Spleen (tissue), 7 donors: ENCODE results near the gene PCDHB13.
"Not testable (repeated sequence)": the region's sequence is repeated elsewhere in the genome, so short reads cannot be mapped to it uniquely, and the experiment has no call there.

ENCODE experiments used
- POLR2A ChIP-seq, 3 donors: fragments of 450-650 bp; IDR thresholded peaks; one replicate each; pipeline ENCODE4 v1.5.1; 2017; ENCODE audit warnings: antibody characterized with exemption in 3 of 3, mild to moderate bottlenecking in 1 of 3
- POLR2AphosphoS5 ChIP-seq, 3 donors: sonication (generic); formaldehyde crosslinking; IDR thresholded peaks; one replicate each; pipeline ENCODE4 v1.5.1; 2017; ENCODE audit warnings: antibody characterized with exemption in 3 of 3
- TF ChIP-seq, protein P1 (sequence below), 11 experiments: fragments of 200-600 bp in 7 of 11; fragments of 450-650 bp in 4 of 11; sonication (generic) in 4 of 11; IDR thresholded peaks in 8 of 11; conservative IDR thresholded peaks in 3 of 11; 1 replicate in 7 of 11; 2 replicates in 4 of 11; pipeline versions ENCODE4 v1.4.0 to v1.8.0; 2016 to 2021; ENCODE audit warnings: antibody characterized with exemption in 11 of 11, inconsistent platforms in 4 of 11, mild to moderate bottlenecking in 1 of 11
- donor health status: DM: no; HTN: no; CAD: no; lungs with moderate emphysema.
- donor health status: DM: no; HTN: no; CAD: no.
- donor health status: DM: no; HTN: no; CAD: no.

DNA sequence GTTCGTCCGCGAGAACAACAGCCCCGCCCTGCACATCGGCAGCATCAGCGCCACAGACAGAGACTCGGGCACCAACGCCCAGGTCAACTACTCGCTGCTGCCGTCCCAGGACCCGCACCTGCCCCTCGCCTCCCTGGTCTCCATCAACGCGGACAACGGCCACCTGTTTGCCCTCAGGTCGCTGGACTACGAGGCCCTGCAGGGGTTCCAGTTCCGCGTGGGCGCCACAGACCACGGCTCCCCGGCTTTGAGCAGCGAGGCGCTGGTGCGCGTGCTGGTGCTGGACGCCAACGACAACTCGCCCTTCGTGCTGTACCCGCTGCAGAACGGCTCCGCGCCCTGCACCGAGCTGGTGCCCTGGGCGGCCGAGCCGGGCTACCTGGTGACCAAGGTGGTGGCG is 3.4 kb upstream of the PCDHB13 start:
- TF ChIP-seq, protein P1, sequence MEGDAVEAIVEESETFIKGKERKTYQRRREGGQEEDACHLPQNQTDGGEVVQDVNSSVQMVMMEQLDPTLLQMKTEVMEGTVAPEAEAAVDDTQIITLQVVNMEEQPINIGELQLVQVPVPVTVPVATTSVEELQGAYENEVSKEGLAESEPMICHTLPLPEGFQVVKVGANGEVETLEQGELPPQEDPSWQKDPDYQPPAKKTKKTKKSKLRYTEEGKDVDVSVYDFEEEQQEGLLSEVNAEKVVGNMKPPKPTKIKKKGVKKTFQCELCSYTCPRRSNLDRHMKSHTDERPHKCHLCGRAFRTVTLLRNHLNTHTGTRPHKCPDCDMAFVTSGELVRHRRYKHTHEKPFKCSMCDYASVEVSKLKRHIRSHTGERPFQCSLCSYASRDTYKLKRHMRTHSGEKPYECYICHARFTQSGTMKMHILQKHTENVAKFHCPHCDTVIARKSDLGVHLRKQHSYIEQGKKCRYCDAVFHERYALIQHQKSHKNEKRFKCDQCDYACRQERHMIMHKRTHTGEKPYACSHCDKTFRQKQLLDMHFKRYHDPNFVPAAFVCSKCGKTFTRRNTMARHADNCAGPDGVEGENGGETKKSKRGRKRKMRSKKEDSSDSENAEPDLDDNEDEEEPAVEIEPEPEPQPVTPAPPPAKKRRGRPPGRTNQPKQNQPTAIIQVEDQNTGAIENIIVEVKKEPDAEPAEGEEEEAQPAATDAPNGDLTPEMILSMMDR (IDR thresholded peaks at IDR 0.05 in 8 of 11, conservative IDR thresholded peaks at IDR 0.05 in 3 of 11) = not testable (repeated sequence)
- not testable (repeated sequence) for TF ChIP-seq POLR2AphosphoS5, POLR2A (IDR thresholded peaks at IDR 0.05)
